B cell (primary cell): ENCODE results near the gene RBM23. TPM values are rescaled to one million over a fixed set of nuclear protein-coding genes. Genes with fewer than 3 reads are reported as not detected.
A peak's percentile ranks its signal among the peaks of the same experiment; 100 is the strongest.

Experiments used
- ATAC-seq: fragments of 200-7000 bp; cut with Tn5 transposase; one replicate; pipeline ENCODE4 v1.10.0; 2021; ENCODE audit warnings: low read depth, mild to moderate bottlenecking, moderate number of reproducible peaks, moderate library complexity
- CTCF ChIA-PET: fragments of 350-600 bp; sonication (Branson Sonifier 250); formaldehyde crosslinking; loops from one replicate; lab custom pipeline; 2021; ENCODE audit warnings: antibody characterized with exemption, inconsistent platforms; lab: Charles Lee
- POLR2A ChIA-PET: fragments of 350-600 bp; sonication (Branson Sonifier 250); formaldehyde crosslinking; loops from one replicate; lab custom pipeline; 2021; ENCODE audit warnings: antibody characterized with exemption; lab: Charles Lee
- DNase-seq: peaks from one replicate; pipeline ENCODE4 v3.0.0; 2013
- H2AFZ ChIP-seq: 2 replicates; pipeline ENCODE4 v1.6.1; 2012; ENCODE audit warnings: mild to moderate bottlenecking, low read depth, low read length; ENCODE audit not compliant: insufficient read depth, poor library complexity, severe bottlenecking
- H3K27ac ChIP-seq, 2 donors: 1 replicate in 1 of 2; 2 replicates in 1 of 2; pipeline ENCODE4 v1.5.1; 2012 to 2013; ENCODE audit warnings: low read length in 2 of 2, mild to moderate bottlenecking in 2 of 2, moderate library complexity in 1 of 2
- H3K27me3 ChIP-seq, 4 experiments: fragments of 200-600 bp in 1 of 4; sonication (generic) in 1 of 4; replicated peaks in 1 of 4; 1 replicate in 2 of 4; 2 replicates in 2 of 4; pipeline versions ENCODE4 v1.6.1 to v1.7.0; 2013 to 2016; ENCODE audit warnings: low read length in 3 of 4, mild to moderate bottlenecking in 2 of 4, mixed read lengths in 1 of 4, moderate library complexity in 1 of 4; ENCODE audit not compliant: insufficient read depth in 4 of 4, control insufficient read depth in 3 of 4; ENCODE audit errors: control extremely low read depth in 1 of 4
- H3K36me3 ChIP-seq, 2 experiments: replicated peaks in 1 of 2; 1 replicate in 1 of 2; 2 replicates in 1 of 2; pipeline versions ENCODE4 v1.6.1 to v1.7.1; 2013; ENCODE audit warnings: low read length in 1 of 2; ENCODE audit not compliant: insufficient read depth in 2 of 2, control insufficient read depth in 1 of 2; ENCODE audit errors: control extremely low read depth in 1 of 2, extremely low read depth in 1 of 2
- H3K4me1 ChIP-seq, 2 donors: fragments of 200-600 bp in 1 of 2; sonication (generic) in 1 of 2; 1 replicate in 1 of 2; 2 replicates in 1 of 2; pipeline versions ENCODE4 v1.5.1 to v1.6.1; 2013 to 2017; ENCODE audit warnings: low read length in 2 of 2; ENCODE audit not compliant: control insufficient read depth in 2 of 2, insufficient read depth in 2 of 2
- H3K4me2 ChIP-seq: replicated peaks from 2 replicates; pipeline ENCODE3; 2012; ENCODE audit warnings: mild to moderate bottlenecking, low read depth, low read length; ENCODE audit not compliant: poor library complexity, severe bottlenecking
- H3K4me3 ChIP-seq, 5 experiments: fragments of 200-600 bp in 1 of 5; sonication (generic) in 1 of 5; 1 replicate in 3 of 5; 2 replicates in 2 of 5; pipeline versions ENCODE4 v1.5.1 to v1.7.0; 2011 to 2016; ENCODE audit warnings: low read length in 4 of 5, mild to moderate bottlenecking in 4 of 5, low read depth in 2 of 5, control low read depth in 1 of 5, moderate library complexity in 1 of 5; ENCODE audit not compliant: insufficient read depth in 1 of 5; ENCODE audit errors: control extremely low read depth in 1 of 5, extremely low read depth in 1 of 5
- H3K79me2 ChIP-seq: fragments of 200-600 bp; sonication (generic); one replicate; pipeline ENCODE4 v1.6.0; 2016; ENCODE audit warnings: low read length; ENCODE audit not compliant: control insufficient read depth, insufficient read depth
- H3K9ac ChIP-seq: fragments of 200-600 bp; sonication (generic); 2 replicates; pipeline ENCODE4 v1.6.1; 2017; ENCODE audit warnings: mild to moderate bottlenecking, low read length, moderate library complexity
- H3K9me3 ChIP-seq, 3 donors: one replicate each; pipeline versions ENCODE4 v1.6.1 to v1.7.1; 2013; ENCODE audit warnings: low read length in 2 of 3; ENCODE audit not compliant: control insufficient read depth in 2 of 3, insufficient read depth in 1 of 3; ENCODE audit errors: control extremely low read depth in 1 of 3
- H4K20me1 ChIP-seq: 2 replicates; pipeline ENCODE4 v1.6.0; 2012; ENCODE audit warnings: mild to moderate bottlenecking, low read length; ENCODE audit not compliant: insufficient read depth, control insufficient read depth, poor library complexity, severe bottlenecking
- H3K27ac Mint-ChIP-seq: one replicate; pipeline ENCODE4 v1.8.0; 2021; ENCODE audit warnings: mixed read lengths
- H3K27me3 Mint-ChIP-seq: one replicate; pipeline ENCODE4 v1.8.0; 2021; ENCODE audit warnings: mixed read lengths
- H3K4me1 Mint-ChIP-seq: one replicate; pipeline ENCODE4 v1.8.0; 2021; ENCODE audit warnings: mixed read lengths
- H3K4me3 Mint-ChIP-seq: one replicate; pipeline ENCODE4 v1.8.0; 2021; ENCODE audit warnings: mixed read lengths
- H3K9me3 Mint-ChIP-seq: one replicate; pipeline ENCODE4 v1.8.0; 2022; ENCODE audit warnings: mixed read lengths; ENCODE audit not compliant: insufficient read depth
- CTCF ChIP-seq: fragments of 200-600 bp; IDR thresholded peaks from one replicate; pipeline ENCODE4 v1.8.0; 2022; ENCODE audit warnings: antibody characterized with exemption, mild to moderate bottlenecking
- EZH2 ChIP-seq: IDR thresholded peaks from 2 replicates; pipeline ENCODE4 v1.6.1; 2012; ENCODE audit warnings: borderline replicate concordance, low read depth, mild to moderate bottlenecking, moderate library complexity, low read length; ENCODE audit not compliant: insufficient read depth, poor library complexity, severe bottlenecking
- WGBS: methylation state at CpG from one replicate; pipeline ENCODE4 v1.1.5; 2013; ENCODE audit warnings: missing lambda C conversion rate; ENCODE audit not compliant: insufficient coverage; 5-methylcytosine and 5-hydroxymethylcytosine counted together
- intact Hi-C: fragments of 100-400 bp; cut with micrococcal nuclease; formaldehyde crosslinking; loops from one replicate; pipeline ENCODE4 v1.10.0; 2022
- polyA plus RNA-seq: library from polyadenylated mRNA; depleted of rRNA; stranded (reverse); fragments of >200 nt; gene quantifications from 2 replicates; pipeline ENCODE4 v1.2.3, GENCODE V29; 2012
- total RNA-seq, 2 donors: library from RNA; stranded (reverse); fragments of 120-200 nt in 1 of 2; gene quantifications; 1 replicate in 1 of 2; 2 replicates in 1 of 2; pipeline versions ENCODE4 v1.2.3 to v1.2.4, GENCODE V29; 2013 to 2022

The RBM23 gene
- total and polyA plus RNA-seq, 2 donors (not counting 1 experiment from before 2014, with no cell fraction given) = 60.7 to 165 TPM

GRCh38 chr14:22929104-22929960 is 10.4 kb upstream of the RBM23 start, which contains the start of gene PRMT5:
Gene PRMT5 (minus strand): TSS chr14:22929376. CDS start chr14:22929361, 15 bp downstream.
- Histone ChIP-seq H3K27me3 (no peaks in the 10 kb centered on the region), H3K4me2 (peak within 1 kb of the TSS; percentile 90), H3K9me3 (no peaks in the 10 kb centered on the region), H3K4me1 (peaks cover 13 to 23% of the 10 kb centered on the region in 2 donors), H2AFZ (peak within 1 kb of the TSS; percentile 97), H3K27ac (peak within 1 kb of the TSS; percentile 65 to 86), H4K20me1 (no peaks in the 10 kb centered on the region), H3K4me3 (peak within 1 kb of the TSS; percentile 64 to 100 (median 96)), H3K79me2 (peaks cover 3% of the 10 kb centered on the region), H3K9ac (peak within 1 kb of the TSS; percentile 96), H3K36me3 (peaks cover 2 to 13% of the 10 kb centered on the region in 2 experiments)
- Mint-ChIP-seq H3K27ac (no peak within 1 kb of the TSS), H3K9me3 (no peaks in the 10 kb centered on the region), H3K4me3 (no peak within 1 kb of the TSS), H3K4me1 (peaks cover 26% of the 10 kb centered on the region), H3K27me3 (no peaks in the 10 kb centered on the region)
- no peak for TF ChIP-seq EZH2
- no peak for TF ChIP-seq CTCF
- WGBS = under 1% methylated on average over 47 of the region's 51 CpGs
- peak; percentile 100 for DNase-seq
- intact Hi-C loops = loop anchor here (1.0 to 5.0 kb wide), 8 partner anchors 10 to 373 kb away; partner anchors contain the start of genes ACIN1, C14orf119, DAD1 and HAUS4
- ATAC-seq = peak; percentile 94
- ChIA-PET POLR2A (interaction anchor here (0.6 to 2.3 kb wide), 11 partner anchors 9 to 339 kb away, joined by 3 to 22 read pairs (median 3); partner anchors contain the start of gene RBM23), CTCF (interaction anchor here (0.6 to 5.0 kb wide), 28 partner anchors 10 to 392 kb away, joined by 3 to 64 read pairs (median 4); partner anchors contain the start of genes AJUBA, DAD1, HAUS4 and LRP10)
